ENCODE data around the gene CSNK1A1. TPM values are rescaled to one million over a fixed set of nuclear protein-coding genes. Genes with fewer than 3 reads are reported as not detected.

Gene CSNK1A1
- polyA plus RNA-seq: 207 and 217 TPM in 2 replicates
- 404 and 424 TPM in 2 replicates for polyA minus RNA-seq

- Histone ChIP-seq H4K20me1 (ENCODE audit: insufficient read depth) (no peaks in the 10 kb centered on the region), H3K4me3 (ENCODE audit: low read length) (peak within 1 kb of the TSS; percentile 99), H3K9me3 (ENCODE audit: low read length) (no peaks in the 10 kb centered on the region), H3K9me2 (ENCODE audit: insufficient read depth, low read length) (no peaks in the 10 kb centered on the region), H3K36me3 (ENCODE audit: insufficient read depth, low read length) (peaks cover 9% of the 10 kb centered on the region), H3K4me2 (ENCODE audit: low read length) (peak within 1 kb of the TSS; percentile 92), H3F3A (ENCODE audit: insufficient read depth, low read length, poor library complexity, severe bottlenecking) (peaks cover 4% of the 10 kb centered on the region), H3K79me2 (replicated peaks; ENCODE audit: insufficient read depth, low read length) (peaks cover 46% of the 10 kb centered on the region), H3K27ac (ENCODE audit: low read length) (peak within 1 kb of the TSS; percentile 99), H2AFZ (ENCODE audit: low read depth, low read length) (peak within 1 kb of the TSS; percentile 96), H3K9ac (ENCODE audit: low read length) (peak within 1 kb of the TSS; percentile 100), H3K27me3 (ENCODE audit: insufficient read depth, low read depth, low read length) (no peaks in the 10 kb centered on the region)
- TF ChIP-seq POLR2AphosphoS5 (IDR thresholded peaks at IDR 0.05) (peak; percentile 98), EZH2 (IDR thresholded peaks at IDR 0.05; ENCODE audit: borderline replicate concordance, insufficient read depth, low read length, poor library complexity, severe bottlenecking) (no peak), TAF1 (IDR thresholded peaks at IDR 0.05; ENCODE audit: low read depth) (peak; percentile 99), RAD21 (conservative IDR thresholded peaks at IDR 0.05) (peak; percentile 67), EP300 (conservative IDR thresholded peaks at IDR 0.05; ENCODE audit: poor library complexity, severe bottlenecking) (peak; percentile 55), SMC3 (conservative IDR thresholded peaks at IDR 0.05; ENCODE audit: poor library complexity) (peak; percentile 51), REST (IDR thresholded peaks at IDR 0.05; ENCODE audit: borderline replicate concordance) (peak; percentile 92), MXI1 (conservative IDR thresholded peaks at IDR 0.05; ENCODE audit: poor library complexity, severe bottlenecking) (peak; percentile 68), CTCF (IDR thresholded peaks at IDR 0.05; ENCODE audit: poor library complexity, severe bottlenecking) (peak; percentile 91)
Measured at GRCh38 chr5:149551227-149552037, at the start of gene CSNK1A1. CSNK1A1 (minus strand) TSS chr5:149551439; CDS start chr5:149550964, 475 bp downstream.

- H2AFZ ChIP-seq (ENCODE audit: low read depth, low read length): no peak overlapping the region
- no peaks in the 10 kb centered on the region for H3F3A ChIP-seq (ENCODE audit: insufficient read depth, low read length, poor library complexity, severe bottlenecking)
- no peak for TF ChIP-seq EP300 (conservative IDR thresholded peaks at IDR 0.05; ENCODE audit: poor library complexity, severe bottlenecking)
- TF ChIP-seq EZH2 (IDR thresholded peaks at IDR 0.05; ENCODE audit: borderline replicate concordance, insufficient read depth, low read length, poor library complexity, severe bottlenecking): no peak
- TF ChIP-seq TAF1 (IDR thresholded peaks at IDR 0.05; ENCODE audit: low read depth): no peak
- TF ChIP-seq CTCF (IDR thresholded peaks at IDR 0.05; ENCODE audit: poor library complexity, severe bottlenecking): no peak
- TF ChIP-seq REST (IDR thresholded peaks at IDR 0.05; ENCODE audit: borderline replicate concordance): no peak
- no peak for TF ChIP-seq SMC3 (conservative IDR thresholded peaks at IDR 0.05; ENCODE audit: poor library complexity)
- no peak for TF ChIP-seq RAD21 (conservative IDR thresholded peaks at IDR 0.05)
- no peak for TF ChIP-seq POLR2AphosphoS5 (IDR thresholded peaks at IDR 0.05)
- TF ChIP-seq MXI1 (conservative IDR thresholded peaks at IDR 0.05; ENCODE audit: poor library complexity, severe bottlenecking): no peak
- no peak overlapping the region for H3K27ac ChIP-seq (ENCODE audit: low read length)
- no peak overlapping the region for H3K4me3 ChIP-seq (ENCODE audit: low read length)
- H3K36me3 ChIP-seq (ENCODE audit: insufficient read depth, low read length): no peaks in the 10 kb centered on the region
- no peaks in the 10 kb centered on the region for H3K9me2 ChIP-seq (ENCODE audit: insufficient read depth, low read length)
- H3K9ac ChIP-seq (ENCODE audit: low read length): no peak overlapping the region
- H4K20me1 ChIP-seq (ENCODE audit: insufficient read depth): no peaks in the 10 kb centered on the region
- no peaks in the 10 kb centered on the region for H3K27me3 ChIP-seq (ENCODE audit: insufficient read depth, low read depth, low read length)
- no peaks in the 10 kb centered on the region for H3K79me2 ChIP-seq (replicated peaks; ENCODE audit: insufficient read depth, low read length)
- no peaks in the 10 kb centered on the region for H3K9me3 ChIP-seq (ENCODE audit: low read length)
- H3K4me2 ChIP-seq (ENCODE audit: low read length): no peak overlapping the region
Measured at GRCh38 chr5:149600932-149601331, 49.7 kb upstream of the CSNK1A1 start.
